Measurements from ENCODE around the gene ZNF804A.
"Not testable (repeated sequence)": the region's sequence is repeated elsewhere in the genome, so short reads cannot be mapped to it uniquely, and the experiment has no call there.

Gene ZNF804A

GRCh38 chr2:184824597-184824996, 226.3 kb downstream of the ZNF804A start:
- DNase-seq (ENCODE audit: low read depth in 2 of 2), result no peak

- DNase-seq (ENCODE audit: low read depth in 2 of 2), result no peak
These were observed 232.2 kb downstream of the ZNF804A start for GRCh38 chr2:184830531-184830930.

GRCh38 chr2:184834699-184835397, 236.5 kb downstream of the ZNF804A start:
- no peak for DNase-seq (ENCODE audit: low read depth in 2 of 2)

GRCh38 chr2:184835398-184835715, 237.0 kb downstream of the ZNF804A start:
- no peak for DNase-seq (ENCODE audit: low read depth in 2 of 2)

DNA sequence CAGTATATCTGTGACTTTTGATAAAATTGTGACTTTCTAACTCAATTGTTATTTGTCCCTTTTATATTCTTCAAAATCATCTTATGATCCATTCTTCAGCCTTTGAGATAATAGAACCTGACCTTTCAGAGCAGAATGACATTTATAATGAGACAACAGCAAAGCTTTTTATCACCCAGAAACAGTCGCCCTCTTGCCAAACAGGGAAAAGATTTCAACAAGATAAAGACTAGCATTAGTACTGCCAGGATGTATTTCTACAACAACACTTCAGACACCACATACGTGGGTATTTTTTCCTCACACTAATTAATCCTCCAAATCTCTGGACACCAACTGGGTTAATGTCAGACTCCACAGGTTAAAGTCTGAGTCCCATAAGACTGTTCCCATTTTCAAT, 249.0 kb downstream of the ZNF804A start:
- DNase-seq (ENCODE audit: low read depth in 2 of 2), result no peak

- DNase-seq (ENCODE audit: low read depth in 2 of 2), result no peak
These were observed 251.2 kb downstream of the ZNF804A start for GRCh38 chr2:184849516-184849915.

GRCh38 chr2:184851576-184851975, 253.2 kb downstream of the ZNF804A start:
- no peak for DNase-seq (ENCODE audit: low read depth in 2 of 2)

DNA sequence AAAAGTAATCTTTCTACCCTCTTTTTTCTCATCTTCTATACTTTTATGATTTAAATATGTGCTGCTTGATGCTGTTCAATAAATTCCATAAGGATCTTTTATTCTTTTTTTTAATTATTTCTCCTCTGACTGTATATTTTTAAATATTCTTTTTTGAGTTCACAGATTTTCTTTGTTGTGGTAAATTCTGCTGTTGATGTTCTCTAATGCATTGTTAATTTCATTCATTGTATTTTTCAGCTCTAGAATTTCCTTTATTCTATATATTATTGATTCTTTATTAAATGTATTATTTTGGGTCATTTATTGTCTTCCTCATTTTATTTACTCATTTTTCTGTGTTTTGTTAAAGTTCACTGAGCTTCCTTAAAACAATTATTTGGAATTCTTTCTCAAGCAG, 260.9 kb downstream of the ZNF804A start:
- no peak for DNase-seq (ENCODE audit: low read depth in 2 of 2)

DNA sequence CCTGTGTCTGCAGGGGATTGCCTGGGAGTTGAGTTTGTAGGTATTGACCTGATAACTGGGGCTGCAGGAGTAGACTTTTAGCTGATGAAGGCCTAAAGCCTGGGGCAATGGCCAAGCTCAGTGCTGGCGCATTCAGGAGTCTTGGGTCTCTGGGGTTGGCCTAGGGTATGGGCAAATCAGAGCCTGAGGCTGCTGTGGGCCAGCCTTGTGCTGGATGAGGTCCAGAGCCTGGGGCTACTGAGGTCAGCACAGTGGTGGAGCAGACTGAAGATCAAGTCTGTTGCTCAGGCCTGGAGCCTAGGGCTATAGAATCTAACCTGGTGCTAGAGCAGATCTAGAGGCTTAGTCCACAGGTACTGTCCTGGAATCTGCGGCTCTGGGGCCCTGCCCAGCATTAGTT, 262.4 kb downstream of the ZNF804A start:
- no peak for DNase-seq (ENCODE audit: low read depth in 2 of 2)

GRCh38 chr2:184875212-184875611, 276.9 kb downstream of the ZNF804A start:
- no peak for DNase-seq (ENCODE audit: low read depth in 2 of 2)

- no peak for DNase-seq (ENCODE audit: low read depth in 2 of 2)
These were observed 277.6 kb downstream of the ZNF804A start for GRCh38 chr2:184875911-184876310.

- DNase-seq (ENCODE audit: low read depth in 2 of 2), result no peak
These were observed 279.6 kb downstream of the ZNF804A start for GRCh38 chr2:184877909-184878308.

DNA sequence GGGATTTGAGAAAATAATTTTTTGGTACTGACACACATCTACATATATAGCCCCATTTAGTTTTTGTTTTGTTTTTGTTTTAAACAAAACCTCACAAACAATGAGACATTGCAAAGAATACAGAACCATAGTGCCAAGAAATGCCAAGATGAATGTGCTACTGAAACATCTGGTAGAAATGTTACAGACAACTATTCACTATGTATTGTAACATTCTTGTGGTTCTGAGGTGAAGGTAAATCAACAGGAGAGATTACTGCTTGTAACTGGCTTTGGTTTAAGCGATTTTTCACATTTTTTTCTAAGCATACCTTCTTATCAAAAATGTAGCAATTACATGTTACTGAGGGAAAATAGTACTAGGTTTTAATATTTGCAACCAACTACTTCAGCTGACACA, 281.3 kb downstream of the ZNF804A start:
- no peak for DNase-seq (ENCODE audit: low read depth in 2 of 2)

GRCh38 chr2:184886585-184886984, 288.3 kb downstream of the ZNF804A start:
- DNase-seq (ENCODE audit: low read depth in 2 of 2), result not testable (repeated sequence)

GRCh38 chr2:184890311-184890710, 292.0 kb downstream of the ZNF804A start:
- DNase-seq (ENCODE audit: low read depth in 2 of 2), result no peak

DNA sequence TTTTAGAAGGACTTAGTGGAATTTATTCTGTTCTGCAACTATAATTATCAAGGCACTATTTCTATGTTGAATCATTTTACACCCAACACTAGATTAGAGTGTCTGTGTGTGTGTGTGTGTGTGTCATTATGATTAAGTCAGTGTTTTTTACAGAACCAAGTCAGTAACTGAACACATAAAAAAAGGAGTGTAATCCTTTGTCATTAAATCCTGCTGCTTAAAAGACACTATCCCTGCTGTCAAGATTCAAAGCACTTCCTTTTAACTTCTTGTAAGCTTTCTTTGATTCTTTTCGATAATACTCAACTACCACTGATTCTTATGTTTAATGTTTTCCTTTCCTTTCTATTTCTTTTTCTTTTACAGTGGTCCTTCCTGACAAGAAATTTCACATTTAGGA, 306.7 kb downstream of the ZNF804A start:
- no peak for DNase-seq (ENCODE audit: low read depth in 2 of 2)

- DNase-seq (ENCODE audit: low read depth in 2 of 2), result no peak
These were observed 307.8 kb downstream of the ZNF804A start for GRCh38 chr2:184906160-184906559.

DNA sequence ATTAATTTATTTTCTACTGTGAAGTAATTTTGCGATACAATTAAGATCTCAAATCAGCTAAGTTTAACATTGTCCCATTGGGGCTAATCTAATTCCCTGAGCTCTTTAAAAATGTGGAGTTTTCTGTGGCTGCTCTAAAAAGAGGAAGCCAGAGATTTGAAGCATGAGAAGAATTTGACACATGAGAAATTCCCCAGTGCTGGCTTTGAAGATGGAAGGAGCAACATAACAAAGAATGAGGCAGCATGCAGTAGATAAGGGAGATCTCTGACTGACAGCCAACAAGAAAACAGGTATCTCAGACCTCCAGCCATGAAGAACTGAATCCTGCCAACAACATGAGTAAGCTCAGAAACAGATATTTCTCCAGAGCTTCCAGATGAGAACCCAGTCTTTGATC, 308.4 kb downstream of the ZNF804A start:
- no peak for DNase-seq (ENCODE audit: low read depth in 2 of 2)

DNA sequence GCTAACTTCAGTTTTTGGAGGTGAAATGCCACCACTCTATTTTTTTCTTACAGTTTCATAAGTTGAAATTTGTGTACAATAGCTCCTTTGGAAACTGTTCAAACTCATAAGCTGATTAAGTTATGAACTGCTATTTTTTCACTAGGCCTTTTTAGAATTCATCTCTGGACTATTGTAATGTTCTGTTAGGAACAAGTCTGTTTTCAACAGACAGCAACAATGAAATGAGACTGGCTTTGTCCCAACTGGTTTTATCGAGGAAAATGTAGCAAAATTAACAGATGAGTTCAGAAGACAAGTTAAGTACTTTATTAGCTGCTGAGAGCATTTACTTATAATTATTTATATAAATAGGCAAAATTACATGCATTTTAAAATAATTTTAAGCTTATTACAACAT, 310.6 kb downstream of the ZNF804A start:
- DNase-seq (ENCODE audit: low read depth in 2 of 2), result no peak

GRCh38 chr2:184920451-184920965, 322.2 kb downstream of the ZNF804A start:
- no peak for DNase-seq (ENCODE audit: low read depth in 2 of 2)

- DNase-seq (ENCODE audit: low read depth in 2 of 2), result no peak
These were observed 323.3 kb downstream of the ZNF804A start for GRCh38 chr2:184921676-184922075.

DNA sequence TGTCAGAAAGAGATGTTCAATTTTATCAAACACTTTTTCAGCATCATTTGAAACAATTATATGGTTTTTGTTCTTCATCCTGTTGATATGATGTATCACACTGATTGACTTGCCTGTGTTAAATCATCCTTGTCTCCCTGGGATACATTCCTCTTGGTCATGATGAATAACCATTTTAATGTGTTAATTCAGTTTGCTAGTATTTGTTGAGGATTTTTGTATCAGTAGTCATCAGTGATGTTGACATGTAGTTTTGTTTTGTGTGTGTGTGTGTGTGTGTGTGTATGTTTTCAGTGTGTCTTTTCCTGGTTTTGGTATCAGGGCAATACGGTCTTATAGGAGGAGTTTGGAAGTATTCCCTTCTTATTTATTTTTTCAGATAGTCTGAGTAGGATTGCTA, 325.4 kb downstream of the ZNF804A start:
- no peak for DNase-seq (ENCODE audit: low read depth in 2 of 2)

GRCh38 chr2:184927040-184927439, 328.7 kb downstream of the ZNF804A start:
- DNase-seq (ENCODE audit: low read depth in 2 of 2), result no peak

- DNase-seq (ENCODE audit: low read depth in 2 of 2), result no peak
These were observed 338.4 kb downstream of the ZNF804A start for GRCh38 chr2:184936761-184937160.

Data from stimulated activated CD4-positive, alpha-beta T cell treated with anti-CD3 and anti-CD28 coated beads, Interleukin-4, amount 100 ng/mL, for 48 hours (primary cell).